COLO829 (cell line): ENCODE results near the gene VAV2.

Experiments used
- DNase-seq: peaks from one replicate; pipeline ENCODE4 v3.0.0; 2012; ENCODE audit warnings: low spot score

Gene VAV2

GRCh38 chr9:133835262-133835901, 156.7 kb downstream of the VAV2 start:
- DNase-seq, result no peak

DNA sequence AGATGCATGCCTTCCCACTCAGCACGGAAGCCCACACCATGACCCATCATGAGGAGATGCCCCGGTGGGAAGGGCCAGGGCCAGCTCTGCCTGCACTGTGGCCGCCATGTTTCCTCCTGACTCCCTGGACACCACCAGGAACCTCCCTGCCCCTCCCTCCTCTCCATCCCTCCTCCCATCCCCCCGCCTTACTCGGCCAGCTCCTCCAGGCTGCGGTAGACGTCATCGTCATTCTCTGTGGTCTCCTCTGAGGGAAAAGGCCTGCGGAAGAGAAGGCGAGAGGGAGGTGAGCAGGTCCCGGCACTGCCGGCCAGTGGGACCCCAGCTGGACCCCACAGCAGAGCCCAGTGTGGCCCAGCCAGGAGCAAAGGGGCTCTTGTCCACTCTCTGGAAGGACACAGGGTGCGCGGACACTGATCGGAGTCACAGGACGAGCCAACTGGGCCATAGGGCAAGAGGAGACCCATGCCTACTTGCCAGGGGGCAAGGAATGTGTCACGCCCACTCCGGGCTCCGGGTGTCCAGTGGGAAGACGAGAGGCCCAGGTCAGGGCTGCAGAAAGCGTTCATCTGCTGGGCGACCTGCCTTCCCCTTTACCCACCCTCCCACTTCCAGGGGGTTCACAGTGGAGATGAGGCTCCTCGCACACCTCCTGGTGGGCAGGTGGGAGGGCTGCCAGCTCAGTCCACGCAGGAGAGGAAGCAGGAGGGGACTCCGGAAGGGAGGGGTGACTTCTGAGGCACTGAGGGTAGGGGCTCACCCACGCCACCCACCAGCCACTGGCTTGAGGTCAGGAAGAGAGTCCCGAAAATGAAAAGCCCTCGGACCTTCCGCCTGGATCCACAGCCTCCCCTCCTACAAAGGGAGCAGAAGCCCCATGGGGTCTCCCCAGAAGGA, 157.8 kb downstream of the VAV2 start:
- no peak for DNase-seq

GRCh38 chr9:133833388-133834025, 158.6 kb downstream of the VAV2 start:
- no peak for DNase-seq

- no peak for DNase-seq
Measured at GRCh38 chr9:133832877-133833276, 159.2 kb downstream of the VAV2 start.

DNA sequence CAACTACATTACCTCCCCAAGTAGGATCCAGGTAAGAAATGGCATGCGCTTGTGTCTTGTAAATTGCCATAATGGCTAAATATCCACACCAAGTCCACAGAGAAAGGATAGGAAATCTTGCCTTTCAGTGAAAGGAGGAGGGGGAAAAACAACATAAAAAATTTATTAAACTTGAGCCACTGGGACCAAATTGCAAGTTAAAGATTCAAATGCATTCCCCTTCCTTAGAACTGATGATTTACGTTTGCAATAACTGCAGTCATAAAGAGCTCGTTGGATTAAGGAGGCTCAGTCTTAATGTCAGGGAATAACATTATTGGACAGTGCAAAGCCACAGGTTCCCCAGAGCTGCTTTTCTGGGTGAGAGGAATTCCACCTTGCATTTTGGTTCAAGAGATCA, 161.4 kb downstream of the VAV2 start:
- no peak for DNase-seq

DNA sequence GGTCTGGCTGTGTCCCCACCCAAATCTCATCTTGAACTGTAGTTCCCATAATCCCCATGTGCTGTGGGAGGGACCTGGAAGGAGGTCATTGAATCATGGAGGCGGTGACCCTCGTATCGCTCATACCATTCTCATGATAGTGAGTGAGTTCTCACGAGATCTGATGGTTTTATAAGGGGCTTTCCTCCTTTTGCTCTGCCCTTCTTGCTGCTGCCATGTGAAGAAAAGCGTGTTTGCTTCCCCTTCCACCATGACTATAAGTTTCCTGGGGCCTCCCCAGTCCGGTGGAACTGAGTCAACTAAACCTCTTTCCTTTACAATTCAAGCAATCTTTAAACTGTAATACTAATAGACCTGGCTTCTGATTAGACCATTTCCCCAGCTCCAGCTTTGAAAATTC, 161.8 kb downstream of the VAV2 start:
- no peak for DNase-seq

- no peak for DNase-seq
Measured at GRCh38 chr9:133828338-133828997, 163.7 kb downstream of the VAV2 start.

- DNase-seq, result no peak
Measured at GRCh38 chr9:133826289-133827085, 165.6 kb downstream of the VAV2 start.

DNA sequence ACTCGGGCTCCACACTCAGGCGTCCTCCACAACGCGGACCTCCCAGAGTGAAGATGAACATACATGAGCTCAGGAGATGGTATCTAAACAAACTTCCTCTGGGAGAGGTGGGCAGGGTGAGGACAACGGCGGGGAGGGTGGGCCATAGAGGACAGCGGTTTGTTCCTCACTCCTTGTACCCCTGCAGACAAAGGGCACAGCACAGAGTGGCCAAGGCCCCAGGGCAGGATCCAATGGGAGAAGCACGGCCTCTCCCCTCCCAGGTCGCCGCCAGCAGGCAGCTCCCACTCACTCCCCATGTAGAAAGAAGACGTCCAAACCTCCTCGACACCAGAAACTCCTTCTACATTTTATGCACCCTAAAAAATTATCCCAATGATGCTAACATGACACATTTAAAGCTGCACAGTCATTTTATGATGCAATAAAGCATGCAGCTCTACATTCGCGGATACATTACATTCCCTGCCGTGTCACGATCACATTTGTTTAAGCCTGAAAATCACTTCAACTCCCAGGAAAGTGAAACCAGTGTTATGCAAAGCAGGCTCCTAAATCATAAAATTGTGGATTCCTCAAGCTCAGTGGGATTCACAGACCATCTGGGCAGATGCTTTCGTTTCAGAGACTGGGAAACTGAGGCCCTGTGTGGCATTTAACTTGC, 166.4 kb downstream of the VAV2 start:
- no peak for DNase-seq

DNA sequence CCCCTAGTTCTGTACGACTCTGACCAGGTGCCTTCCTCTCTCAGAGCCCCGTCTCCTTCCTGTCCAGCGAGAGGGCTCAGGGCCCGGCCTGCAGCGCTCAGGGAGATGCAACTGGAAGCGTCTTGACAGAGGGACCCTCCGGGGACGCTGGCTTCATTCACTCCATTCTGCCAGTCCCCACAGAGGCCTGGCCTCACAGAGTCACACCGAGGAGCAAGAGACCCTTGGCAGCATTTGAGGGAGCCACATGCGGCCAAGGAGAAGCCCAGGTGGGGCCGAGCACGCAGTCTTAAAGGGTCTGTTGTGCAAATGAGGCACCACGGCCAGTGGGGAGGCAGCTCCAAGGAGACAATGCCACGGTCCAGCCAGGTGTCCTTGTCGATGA, 167.3 kb downstream of the VAV2 start:
- DNase-seq, result no peak

DNA sequence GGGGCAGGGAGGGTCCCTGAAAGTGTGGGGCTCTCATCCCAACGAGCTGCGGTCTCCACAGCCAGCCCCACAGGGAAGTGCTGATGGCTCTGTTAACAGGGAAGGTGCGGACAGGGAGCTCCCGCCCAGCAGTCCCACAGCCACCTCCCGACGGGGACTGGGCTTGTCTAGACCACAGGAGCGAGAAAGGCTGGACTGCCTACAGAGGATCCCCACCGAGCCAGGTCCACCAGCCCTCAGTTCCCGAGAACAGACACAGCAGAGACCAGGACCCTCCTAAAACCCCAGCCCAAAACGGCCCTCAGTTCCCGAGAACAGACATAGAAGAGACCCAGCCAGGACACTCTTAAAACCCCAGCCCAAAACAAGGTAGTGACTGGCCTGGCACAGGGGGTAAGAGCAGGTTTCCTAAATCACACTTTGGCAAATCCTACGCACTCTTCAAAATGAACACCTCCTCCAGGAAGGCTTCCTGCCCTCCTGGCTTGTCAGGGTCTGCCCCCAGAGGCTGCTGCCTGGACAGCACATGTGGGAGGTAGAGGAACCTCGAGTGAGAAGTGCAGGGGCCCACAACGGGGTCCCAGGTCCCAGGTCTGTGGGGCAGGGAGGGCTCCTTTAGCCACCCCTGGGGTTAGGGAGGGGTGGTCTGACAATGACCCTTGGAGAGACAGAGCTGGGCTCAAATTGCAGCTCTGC, 167.9 kb downstream of the VAV2 start:
- DNase-seq, result no peak

- no peak for DNase-seq
Measured at GRCh38 chr9:133823189-133824105, 168.7 kb downstream of the VAV2 start.

- DNase-seq, result no peak
Measured at GRCh38 chr9:133822430-133823065, 169.6 kb downstream of the VAV2 start.

GRCh38 chr9:133821601-133822429, 170.3 kb downstream of the VAV2 start:
- DNase-seq, result no peak

- DNase-seq, result no peak
Measured at GRCh38 chr9:133819923-133820322, 172.2 kb downstream of the VAV2 start.

- DNase-seq, result no peak
Measured at GRCh38 chr9:133818444-133818843, 173.7 kb downstream of the VAV2 start.

DNA sequence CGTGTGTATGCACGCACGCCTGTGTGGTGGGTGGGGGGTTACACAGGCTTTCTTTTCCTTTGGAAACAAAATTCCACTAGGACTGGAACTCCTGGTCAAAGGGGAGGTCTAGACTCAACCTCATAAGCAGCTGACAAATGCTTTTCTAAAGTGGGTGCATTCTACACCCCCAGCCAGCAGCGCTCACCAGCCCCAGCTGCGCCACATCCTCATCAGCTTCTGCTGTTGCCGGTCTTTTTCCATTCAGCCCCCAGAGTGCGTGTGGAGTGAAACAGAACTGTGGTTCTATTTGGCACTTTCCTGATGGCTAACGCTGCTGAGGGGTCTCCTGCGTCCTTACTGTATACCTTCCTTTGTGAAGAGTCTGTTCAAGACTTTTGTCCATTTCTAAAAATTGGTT, 176.3 kb downstream of the VAV2 start:
- DNase-seq, result no peak

DNA sequence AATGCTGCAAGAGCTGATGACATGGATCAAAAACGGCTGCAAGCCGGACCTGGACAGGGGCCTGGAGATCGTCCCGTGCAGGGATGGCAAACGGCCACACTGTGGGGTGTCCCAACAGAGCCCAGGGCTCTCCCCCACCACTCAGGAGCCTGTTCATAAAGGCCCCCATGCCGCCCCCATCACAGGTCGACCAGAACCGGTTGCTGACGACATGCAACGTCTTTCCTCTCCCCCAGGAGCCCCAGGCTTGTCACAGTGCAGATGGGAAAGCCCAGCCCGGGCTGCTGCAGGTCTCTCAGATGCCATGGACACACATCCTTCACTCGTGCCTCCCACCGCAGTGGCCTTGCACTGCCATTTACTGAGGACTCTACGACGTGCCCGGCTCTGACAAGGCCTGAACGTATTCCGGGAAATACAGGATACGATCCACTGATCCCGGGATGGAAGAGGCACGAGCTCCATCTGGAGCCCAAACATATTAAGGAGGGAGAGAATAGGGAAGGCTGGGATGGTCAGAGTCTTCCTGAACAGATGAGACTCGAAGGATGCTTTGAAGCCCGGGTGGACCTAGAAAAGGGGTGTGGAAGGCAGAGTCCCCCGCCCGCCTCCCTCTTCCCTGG, 177.4 kb downstream of the VAV2 start:
- no peak for DNase-seq
